Measurements from ENCODE around the gene PLA2G4F.

DNA sequence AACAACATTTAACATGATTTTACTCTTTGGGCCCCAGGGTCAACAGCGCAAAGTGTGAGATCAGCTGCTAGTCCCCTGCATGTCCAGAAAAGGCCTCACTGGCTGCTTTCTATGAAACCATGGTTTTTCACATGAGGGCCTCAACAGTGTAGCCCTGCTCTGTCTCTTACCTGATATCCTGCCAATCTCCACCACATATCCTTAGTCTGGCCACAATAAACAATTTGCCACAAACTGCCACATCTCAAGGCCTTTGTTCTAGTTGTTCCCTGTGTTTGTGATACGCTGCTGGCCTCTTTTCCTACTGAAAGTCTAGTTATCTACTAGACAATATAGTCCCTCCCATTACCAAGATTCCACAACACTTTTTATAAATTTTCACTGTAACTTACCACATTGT is 33.9 kb upstream of the PLA2G4F start:
- TF ChIP-seq, protein P1, sequence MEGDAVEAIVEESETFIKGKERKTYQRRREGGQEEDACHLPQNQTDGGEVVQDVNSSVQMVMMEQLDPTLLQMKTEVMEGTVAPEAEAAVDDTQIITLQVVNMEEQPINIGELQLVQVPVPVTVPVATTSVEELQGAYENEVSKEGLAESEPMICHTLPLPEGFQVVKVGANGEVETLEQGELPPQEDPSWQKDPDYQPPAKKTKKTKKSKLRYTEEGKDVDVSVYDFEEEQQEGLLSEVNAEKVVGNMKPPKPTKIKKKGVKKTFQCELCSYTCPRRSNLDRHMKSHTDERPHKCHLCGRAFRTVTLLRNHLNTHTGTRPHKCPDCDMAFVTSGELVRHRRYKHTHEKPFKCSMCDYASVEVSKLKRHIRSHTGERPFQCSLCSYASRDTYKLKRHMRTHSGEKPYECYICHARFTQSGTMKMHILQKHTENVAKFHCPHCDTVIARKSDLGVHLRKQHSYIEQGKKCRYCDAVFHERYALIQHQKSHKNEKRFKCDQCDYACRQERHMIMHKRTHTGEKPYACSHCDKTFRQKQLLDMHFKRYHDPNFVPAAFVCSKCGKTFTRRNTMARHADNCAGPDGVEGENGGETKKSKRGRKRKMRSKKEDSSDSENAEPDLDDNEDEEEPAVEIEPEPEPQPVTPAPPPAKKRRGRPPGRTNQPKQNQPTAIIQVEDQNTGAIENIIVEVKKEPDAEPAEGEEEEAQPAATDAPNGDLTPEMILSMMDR (conservative IDR thresholded peaks at IDR 0.05) = no peak
- TF ChIP-seq EZH2 (IDR thresholded peaks at IDR 0.05; ENCODE audit: low read depth) = no peak

Data from PC-9 (cell line).